ENCODE data around the gene CCDC187. TPM values are rescaled to one million over a fixed set of nuclear protein-coding genes. Genes with fewer than 3 reads are reported as not detected.
A peak's percentile ranks its signal among the peaks of the same experiment; 100 is the strongest.

The CCDC187 gene
- polyA plus RNA-seq, 3 donors: not detected

DNA sequence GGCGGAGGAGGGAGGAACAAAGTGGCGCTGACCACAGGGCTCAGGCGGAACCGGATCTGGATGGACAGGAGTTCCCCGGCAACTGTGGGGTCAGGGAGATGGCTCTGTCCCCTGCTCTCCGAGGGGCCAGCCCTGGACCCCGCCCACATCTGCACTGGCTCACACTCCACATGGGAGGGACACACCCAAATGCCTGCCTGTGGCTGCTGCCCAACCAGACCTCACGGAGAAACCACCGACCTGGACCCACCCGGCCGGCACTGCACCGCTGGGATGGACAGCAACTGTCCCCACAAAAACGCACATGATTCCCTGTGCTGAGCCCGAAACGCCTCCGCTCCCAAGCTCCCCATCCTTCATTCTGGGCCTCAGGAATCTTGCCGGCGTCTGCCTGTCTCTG lies 4.8 kb downstream of the CCDC187 start:
- H3K36me3 Mint-ChIP-seq: no peaks in the 10 kb centered on the region
- Histone ChIP-seq H3K4me3 (replicated peaks in 1 of 3; ENCODE audit: low read depth in 2 of 3, low read length in 3 of 3) (no peak overlapping the region), H3K9ac (ENCODE audit: insufficient read depth, low read length, poor library complexity, severe bottlenecking) (no peak overlapping the region), H3K4me1 (ENCODE audit: control insufficient read depth in 1 of 2, insufficient read depth in 2 of 2, low read length in 2 of 2) (no peaks in the 10 kb centered on the region), H3K27me3 (ENCODE audit: control insufficient read depth in 2 of 2, insufficient read depth in 2 of 2, low read length in 2 of 2) (no peaks in the 10 kb centered on the region), H2AFZ (ENCODE audit: insufficient read depth, low read depth, low read length, poor library complexity, severe bottlenecking) (no peak overlapping the region), H3K36me3 (replicated peaks in 1 of 2; ENCODE audit: control insufficient read depth in 1 of 2, insufficient read depth in 2 of 2, low read length in 2 of 2) (no peaks in the 10 kb centered on the region), H3K9me3 (replicated peaks in 1 of 2; ENCODE audit: control insufficient read depth in 1 of 2, insufficient read depth in 1 of 2, low read length in 2 of 2) (no peaks in the 10 kb centered on the region), H3K4me2 (replicated peaks; ENCODE audit: extremely low read depth, low read length, poor library complexity, severe bottlenecking) (no peak overlapping the region), H4K20me1 (ENCODE audit: insufficient read depth, low read length) (no peaks in the 10 kb centered on the region), H3K27ac (ENCODE audit: low read depth in 1 of 2, low read length in 2 of 2) (no peak overlapping the region), H3K79me2 (ENCODE audit: insufficient read depth, low read length) (no peaks in the 10 kb centered on the region)
- H3K4me3 Mint-ChIP-seq: no peak overlapping the region
- H3K9me3 Mint-ChIP-seq: peaks cover 0 to 5% (median 0%) of the 10 kb centered on the region in 7 donors
- DNase-seq: no peak
- WGBS (ENCODE audit: insufficient coverage): 82% methylated on average over 18 of the region's 18 CpGs
- H3K27me3 Mint-ChIP-seq (ENCODE audit: low read depth in 3 of 3): peaks cover 0 to 5% (median 3%) of the 10 kb centered on the region in 3 donors
- intact Hi-C loops (cut with micrococcal nuclease): no loop called here
- no peak overlapping the region for H3K27ac Mint-ChIP-seq
- TF ChIP-seq, protein P1, sequence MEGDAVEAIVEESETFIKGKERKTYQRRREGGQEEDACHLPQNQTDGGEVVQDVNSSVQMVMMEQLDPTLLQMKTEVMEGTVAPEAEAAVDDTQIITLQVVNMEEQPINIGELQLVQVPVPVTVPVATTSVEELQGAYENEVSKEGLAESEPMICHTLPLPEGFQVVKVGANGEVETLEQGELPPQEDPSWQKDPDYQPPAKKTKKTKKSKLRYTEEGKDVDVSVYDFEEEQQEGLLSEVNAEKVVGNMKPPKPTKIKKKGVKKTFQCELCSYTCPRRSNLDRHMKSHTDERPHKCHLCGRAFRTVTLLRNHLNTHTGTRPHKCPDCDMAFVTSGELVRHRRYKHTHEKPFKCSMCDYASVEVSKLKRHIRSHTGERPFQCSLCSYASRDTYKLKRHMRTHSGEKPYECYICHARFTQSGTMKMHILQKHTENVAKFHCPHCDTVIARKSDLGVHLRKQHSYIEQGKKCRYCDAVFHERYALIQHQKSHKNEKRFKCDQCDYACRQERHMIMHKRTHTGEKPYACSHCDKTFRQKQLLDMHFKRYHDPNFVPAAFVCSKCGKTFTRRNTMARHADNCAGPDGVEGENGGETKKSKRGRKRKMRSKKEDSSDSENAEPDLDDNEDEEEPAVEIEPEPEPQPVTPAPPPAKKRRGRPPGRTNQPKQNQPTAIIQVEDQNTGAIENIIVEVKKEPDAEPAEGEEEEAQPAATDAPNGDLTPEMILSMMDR (IDR thresholded peaks at IDR 0.05): no peak
- H3K4me1 Mint-ChIP-seq: no peaks in the 10 kb centered on the region

DNA sequence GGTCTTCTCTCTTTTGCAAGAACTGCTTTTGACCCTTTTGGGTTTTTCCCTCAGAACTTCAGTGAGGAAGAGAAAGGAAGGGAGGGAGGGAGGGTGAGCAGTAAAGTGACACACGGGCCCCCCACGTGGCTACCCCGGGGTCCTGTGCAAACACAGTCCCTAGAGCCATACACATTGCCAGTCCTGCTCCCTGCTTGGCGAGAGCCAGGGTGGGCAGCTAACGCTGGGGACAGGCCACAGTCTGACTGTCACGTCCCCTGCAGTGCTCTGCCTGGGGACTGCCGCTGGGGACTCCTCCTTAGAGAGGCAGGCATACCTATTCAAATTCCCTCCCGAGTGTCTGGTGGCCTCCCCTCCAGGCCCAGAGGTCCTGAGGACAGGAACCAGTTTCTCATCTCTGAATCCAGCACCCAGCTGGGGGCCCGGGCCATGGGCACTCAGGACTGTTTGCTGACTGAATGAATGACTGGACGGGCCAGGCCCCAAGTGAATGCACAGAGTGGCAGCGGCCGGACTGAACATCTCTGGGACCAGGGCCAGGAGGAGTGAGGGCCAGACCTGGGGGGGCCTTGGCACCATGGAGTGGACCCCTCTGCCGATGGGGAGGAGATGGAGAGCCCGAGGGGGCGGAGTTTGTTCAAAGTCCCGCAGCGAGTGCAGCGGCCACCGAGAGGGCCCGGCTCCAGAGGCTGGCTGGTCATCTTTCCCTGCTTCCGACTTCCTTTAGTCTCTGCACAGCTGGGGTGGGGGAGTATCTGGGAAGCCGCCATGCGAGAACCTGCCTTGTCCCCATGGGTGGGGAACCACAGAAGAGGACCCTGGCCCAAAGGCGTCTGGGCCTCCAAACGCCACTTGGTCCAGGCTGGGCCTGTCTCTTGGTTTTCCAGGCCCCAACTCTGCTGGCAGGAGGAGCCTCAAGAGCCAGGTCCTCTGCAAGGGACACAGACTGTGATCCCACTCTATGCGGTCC lies 5.8 kb downstream of the CCDC187 start:
- peak overlapping the region in 1 of 7 donors; percentile 26 for H3K27ac Mint-ChIP-seq
- no peak overlapping the region for H3K9ac ChIP-seq (ENCODE audit: insufficient read depth, low read length, poor library complexity, severe bottlenecking)
- H4K20me1 ChIP-seq (ENCODE audit: insufficient read depth, low read length): no peaks in the 10 kb centered on the region
- H3K9me3 ChIP-seq (replicated peaks in 1 of 2; ENCODE audit: control insufficient read depth in 1 of 2, insufficient read depth in 1 of 2, low read length in 2 of 2): peaks cover 0 to 6% of the 10 kb centered on the region in 2 donors
- DNase-seq: no peak
- no peak overlapping the region for H3K4me3 ChIP-seq (replicated peaks in 1 of 3; ENCODE audit: low read depth in 2 of 3, low read length in 3 of 3)
- no peaks in the 10 kb centered on the region for H3K79me2 ChIP-seq (ENCODE audit: insufficient read depth, low read length)
- no peaks in the 10 kb centered on the region for H3K4me1 ChIP-seq (ENCODE audit: control insufficient read depth in 1 of 2, insufficient read depth in 2 of 2, low read length in 2 of 2)
- 88% methylated on average over 23 of the region's 26 CpGs for WGBS (ENCODE audit: insufficient coverage)
- peaks cover 0 to 5% (median 3%) of the 10 kb centered on the region in 3 donors for H3K27me3 Mint-ChIP-seq (ENCODE audit: low read depth in 3 of 3)
- intact Hi-C loops (cut with micrococcal nuclease): no loop called here
- H3K4me1 Mint-ChIP-seq: no peaks in the 10 kb centered on the region
- TF ChIP-seq, protein P1 (IDR thresholded peaks at IDR 0.05): no peak
- H3K36me3 ChIP-seq (replicated peaks in 1 of 2; ENCODE audit: control insufficient read depth in 1 of 2, insufficient read depth in 2 of 2, low read length in 2 of 2): no peaks in the 10 kb centered on the region
- H3K27ac ChIP-seq (ENCODE audit: low read depth in 1 of 2, low read length in 2 of 2): no peak overlapping the region
- H2AFZ ChIP-seq (ENCODE audit: insufficient read depth, low read depth, low read length, poor library complexity, severe bottlenecking): no peak overlapping the region
- H3K9me3 Mint-ChIP-seq: peaks cover 0 to 5% (median 0%) of the 10 kb centered on the region in 7 donors
- H3K36me3 Mint-ChIP-seq: no peaks in the 10 kb centered on the region
- H3K4me3 Mint-ChIP-seq: no peak overlapping the region
- no peaks in the 10 kb centered on the region for H3K27me3 ChIP-seq (ENCODE audit: control insufficient read depth in 2 of 2, insufficient read depth in 2 of 2, low read length in 2 of 2)
- H3K4me2 ChIP-seq (replicated peaks; ENCODE audit: extremely low read depth, low read length, poor library complexity, severe bottlenecking): no peak overlapping the region
